Trophoblast cell (in vitro differentiated cells and primary cell): ENCODE results near the gene PTPRQ.

Experiments
- DNase-seq, 2 donors: peaks; one replicate each; pipeline ENCODE4 v3.0.0-alpha.2; 2016
- H2AFZ ChIP-seq: 2 replicates; pipeline ENCODE4 v1.6.1; 2013; ENCODE audit warnings: low read length, moderate library complexity, mild to moderate bottlenecking; ENCODE audit not compliant: insufficient read depth, poor library complexity
- H2AK5ac ChIP-seq: 2 replicates; pipeline ENCODE4 v1.6.1; 2013; ENCODE audit warnings: mild to moderate bottlenecking, low read length
- H2BK120ac ChIP-seq: 2 replicates; pipeline ENCODE4 v1.6.1; 2013; ENCODE audit warnings: low read length, mild to moderate bottlenecking, moderate library complexity; ENCODE audit not compliant: insufficient read depth, poor library complexity
- H2BK12ac ChIP-seq: 2 replicates; pipeline ENCODE4 v1.6.1; 2013; ENCODE audit warnings: mild to moderate bottlenecking, low read length, moderate library complexity
- H2BK5ac ChIP-seq: 2 replicates; pipeline ENCODE4 v1.6.1; 2013; ENCODE audit warnings: low read length, low read depth, moderate library complexity, mild to moderate bottlenecking; ENCODE audit not compliant: poor library complexity
- H3K14ac ChIP-seq: 2 replicates; pipeline ENCODE4 v1.6.1; 2013; ENCODE audit warnings: mild to moderate bottlenecking, low read length
- H3K18ac ChIP-seq: 2 replicates; pipeline ENCODE4 v1.6.1; 2013; ENCODE audit warnings: mild to moderate bottlenecking, low read length
- H3K23ac ChIP-seq: 2 replicates; pipeline ENCODE4 v1.6.1; 2013; ENCODE audit warnings: low read length
- H3K27ac ChIP-seq: 2 replicates; pipeline ENCODE4 v1.5.1; 2013; ENCODE audit warnings: low read depth, mild to moderate bottlenecking, inconsistent platforms, low read length, moderate library complexity
- H3K27me3 ChIP-seq: 2 replicates; pipeline ENCODE4 v1.6.1; 2013; ENCODE audit warnings: inconsistent platforms, mild to moderate bottlenecking, low read length, moderate library complexity; ENCODE audit not compliant: insufficient read depth
- H3K36me3 ChIP-seq, 2 experiments: 1 replicate in 1 of 2; 2 replicates in 1 of 2; pipeline ENCODE4 v1.6.1; 2013; ENCODE audit warnings: low read length in 2 of 2, mild to moderate bottlenecking in 2 of 2, moderate library complexity in 1 of 2; ENCODE audit not compliant: insufficient read depth in 2 of 2, control insufficient read depth in 1 of 2
- H3K4ac ChIP-seq: 2 replicates; pipeline ENCODE4 v1.6.1; 2013; ENCODE audit warnings: low read depth, mild to moderate bottlenecking, low read length, moderate library complexity
- H3K4me1 ChIP-seq, 2 experiments: 1 replicate in 1 of 2; 2 replicates in 1 of 2; pipeline ENCODE4 v1.6.1; 2013; ENCODE audit warnings: low read length in 2 of 2, mild to moderate bottlenecking in 2 of 2, moderate library complexity in 1 of 2; ENCODE audit not compliant: insufficient read depth in 2 of 2, control insufficient read depth in 1 of 2
- H3K4me2 ChIP-seq: 2 replicates; pipeline ENCODE4 v1.6.1; 2013; ENCODE audit warnings: inconsistent platforms, mild to moderate bottlenecking, low read length, moderate library complexity
- H3K4me3 ChIP-seq: 2 replicates; pipeline ENCODE4 v1.5.1; 2013; ENCODE audit warnings: mild to moderate bottlenecking, low read depth, low read length, inconsistent platforms
- H3K79me1 ChIP-seq: one replicate; pipeline ENCODE4 v1.6.1; 2013; ENCODE audit warnings: low read length
- H3K79me2 ChIP-seq: 2 replicates; pipeline ENCODE4 v1.6.1; 2013; ENCODE audit warnings: low read length, mild to moderate bottlenecking; ENCODE audit not compliant: control insufficient read depth, insufficient read depth, poor library complexity
- H3K9ac ChIP-seq: 2 replicates; pipeline ENCODE4 v1.6.1; 2013; ENCODE audit warnings: mild to moderate bottlenecking, low read length
- H3K9me3 ChIP-seq: 2 replicates; pipeline ENCODE4 v1.6.1; 2013; ENCODE audit warnings: low read depth, mild to moderate bottlenecking, control low read depth, inconsistent platforms, low read length; ENCODE audit not compliant: insufficient read depth
- H4K12ac ChIP-seq: 2 replicates; pipeline ENCODE4 v1.6.1; 2013; ENCODE audit warnings: low read depth, mild to moderate bottlenecking, low read length, moderate library complexity
- H4K8ac ChIP-seq: 2 replicates; pipeline ENCODE4 v1.6.1; 2013; ENCODE audit warnings: low read depth, mild to moderate bottlenecking, low read length, moderate library complexity
- H4K91ac ChIP-seq: one replicate; pipeline ENCODE4 v1.6.1; 2013; ENCODE audit warnings: low read depth, mild to moderate bottlenecking, low read length, moderate library complexity
- WGBS: extraction: QIAGEN DNeasy Blood & Tissue Kit; methylation state at CpG from one replicate; pipeline ENCODE4 v1.1.7; 2013; ENCODE audit warnings: missing lambda C conversion rate; ENCODE audit not compliant: insufficient read length, insufficient coverage; ENCODE audit errors: extremely low coverage; 5-methylcytosine and 5-hydroxymethylcytosine counted together

Gene PTPRQ

GRCh38 chr12:80677994-80678393 lies 234.0 kb downstream of the PTPRQ start:
- no peaks in the 10 kb centered on the region for H3K79me1 ChIP-seq
- no peaks in the 10 kb centered on the region for H3K9me3 ChIP-seq
- H3K4me1 ChIP-seq = no peaks in the 10 kb centered on the region
- no peak overlapping the region for H2BK5ac ChIP-seq
- no peak overlapping the region for H3K4ac ChIP-seq
- H3K14ac ChIP-seq = no peak overlapping the region
- DNase-seq = no peak
- H3K27me3 ChIP-seq = no peaks in the 10 kb centered on the region
- H4K12ac ChIP-seq = no peak overlapping the region
- no peak overlapping the region for H3K27ac ChIP-seq
- no peak overlapping the region for H3K23ac ChIP-seq
- WGBS = no CpG with 5 or more reads among the region's 1 CpG
- H3K36me3 ChIP-seq = no peaks in the 10 kb centered on the region
- H3K4me2 ChIP-seq = no peak overlapping the region
- no peak overlapping the region for H3K4me3 ChIP-seq
- no peak overlapping the region for H2AK5ac ChIP-seq
- H3K18ac ChIP-seq = no peak overlapping the region
- no peak overlapping the region for H4K8ac ChIP-seq
- H3K79me2 ChIP-seq = no peaks in the 10 kb centered on the region
- no peak overlapping the region for H2BK12ac ChIP-seq
- H2BK120ac ChIP-seq = no peak overlapping the region
- H4K91ac ChIP-seq = no peak overlapping the region
- H2AFZ ChIP-seq = no peak overlapping the region
- H3K9ac ChIP-seq = no peak overlapping the region

GRCh38 chr12:80679346-80680131 lies 235.5 kb downstream of the PTPRQ start:
- no peak for DNase-seq
- no peak overlapping the region for H3K4me2 ChIP-seq

GRCh38 chr12:80681287-80681686 lies 237.3 kb downstream of the PTPRQ start:
- no peak overlapping the region for H3K4me2 ChIP-seq
- H3K18ac ChIP-seq = no peak overlapping the region
- no peak overlapping the region for H4K91ac ChIP-seq
- H2BK12ac ChIP-seq = no peak overlapping the region
- no peaks in the 10 kb centered on the region for H3K79me1 ChIP-seq
- no peak overlapping the region for H2BK5ac ChIP-seq
- no peak overlapping the region for H2AFZ ChIP-seq
- H2BK120ac ChIP-seq = no peak overlapping the region
- no CpG with 5 or more reads among the region's 2 CpGs for WGBS
- H3K79me2 ChIP-seq = no peaks in the 10 kb centered on the region
- H3K23ac ChIP-seq = no peak overlapping the region
- no peak overlapping the region for H3K27ac ChIP-seq
- H3K9ac ChIP-seq = no peak overlapping the region
- no peak overlapping the region for H2AK5ac ChIP-seq
- H3K27me3 ChIP-seq = no peaks in the 10 kb centered on the region
- H3K9me3 ChIP-seq = no peaks in the 10 kb centered on the region
- no peak overlapping the region for H4K8ac ChIP-seq
- H3K4me3 ChIP-seq = no peak overlapping the region
- H4K12ac ChIP-seq = no peak overlapping the region
- no peaks in the 10 kb centered on the region for H3K4me1 ChIP-seq
- H3K4ac ChIP-seq = no peak overlapping the region
- no peaks in the 10 kb centered on the region for H3K36me3 ChIP-seq
- H3K14ac ChIP-seq = no peak overlapping the region
- DNase-seq = no peak

More at GRCh38 chr12:80679346-80680131, 235.5 kb downstream of the PTPRQ start:
- Histone ChIP-seq H3K18ac (no peak overlapping the region), H3K14ac (no peak overlapping the region), H2BK120ac (no peak overlapping the region), H3K4me3 (no peak overlapping the region), H2BK5ac (no peak overlapping the region), H3K23ac (no peak overlapping the region), H4K8ac (no peak overlapping the region), H4K12ac (no peak overlapping the region), H3K27me3 (no peaks in the 10 kb centered on the region), H3K4ac (no peak overlapping the region), H3K36me3 (no peaks in the 10 kb centered on the region), H3K9ac (no peak overlapping the region), H2BK12ac (no peak overlapping the region), H2AK5ac (no peak overlapping the region), H4K91ac (no peak overlapping the region), H3K79me2 (no peaks in the 10 kb centered on the region), H3K4me1 (no peaks in the 10 kb centered on the region), H3K79me1 (no peaks in the 10 kb centered on the region), H3K9me3 (no peaks in the 10 kb centered on the region), H2AFZ (no peak overlapping the region), H3K27ac (no peak overlapping the region)
- WGBS = no CpG with 5 or more reads among the region's 3 CpGs

- no peak for DNase-seq
- H3K14ac ChIP-seq = no peak overlapping the region
- no peaks in the 10 kb centered on the region for H3K79me1 ChIP-seq
- H4K91ac ChIP-seq = no peak overlapping the region
- no peaks in the 10 kb centered on the region for H3K79me2 ChIP-seq
- no peaks in the 10 kb centered on the region for H3K4me1 ChIP-seq
- no peak overlapping the region for H4K12ac ChIP-seq
- no peak overlapping the region for H3K23ac ChIP-seq
- H3K4me3 ChIP-seq = no peak overlapping the region
- no peak overlapping the region for H3K9ac ChIP-seq
- no peak overlapping the region for H3K4me2 ChIP-seq
- H4K8ac ChIP-seq = no peak overlapping the region
- no peak overlapping the region for H2BK120ac ChIP-seq
- H2BK12ac ChIP-seq = no peak overlapping the region
- no peak overlapping the region for H3K18ac ChIP-seq
- H3K9me3 ChIP-seq = no peaks in the 10 kb centered on the region
- no peaks in the 10 kb centered on the region for H3K36me3 ChIP-seq
- H2AFZ ChIP-seq = no peak overlapping the region
- no peak overlapping the region for H3K27ac ChIP-seq
- no CpG with 5 or more reads among the region's 3 CpGs for WGBS
- H3K27me3 ChIP-seq = no peaks in the 10 kb centered on the region
- no peak overlapping the region for H2AK5ac ChIP-seq
- H3K4ac ChIP-seq = no peak overlapping the region
- no peak overlapping the region for H2BK5ac ChIP-seq
Measured at GRCh38 chr12:80681786-80682185, 237.8 kb downstream of the PTPRQ start.
